NCI-H345 treated with DMSO at 0.1 percent for 48 hours (cell line): Measurements from ENCODE around the gene DCD.
A peak's percentile ranks its signal among the peaks of the same experiment; 100 is the strongest.

ENCODE experiments used
- DNase-seq: peaks from one replicate; lab custom pipeline; 2025; ENCODE audit not compliant: unreplicated experiment; lab: John Stamatoyannopoulos, UW

Gene DCD

GRCh38 chr12:54608769-54609168 is 39.4 kb downstream of the DCD start:
- no peak for DNase-seq

GRCh38 chr12:54608156-54608555 is 40.0 kb downstream of the DCD start:
- no peak for DNase-seq

- DNase-seq: no peak
These were observed 41.6 kb downstream of the DCD start for GRCh38 chr12:54606556-54606955.

GRCh38 chr12:54605138-54605970 is 42.8 kb downstream of the DCD start:
- DNase-seq: no peak

GRCh38 chr12:54604436-54604835 is 43.7 kb downstream of the DCD start:
- no peak for DNase-seq

GRCh38 chr12:54603872-54604271 is 44.3 kb downstream of the DCD start:
- no peak for DNase-seq

- DNase-seq: peak; percentile 63
These were observed 44.9 kb downstream of the DCD start for GRCh38 chr12:54603173-54603814.

GRCh38 chr12:54602661-54603060 is 45.5 kb downstream of the DCD start:
- DNase-seq: no peak

GRCh38 chr12:54601841-54602240 is 46.3 kb downstream of the DCD start:
- no peak for DNase-seq

- no peak for DNase-seq
These were observed 49.2 kb downstream of the DCD start for GRCh38 chr12:54598970-54599369.

GRCh38 chr12:54596526-54596946 is 51.6 kb downstream of the DCD start:
- DNase-seq: no peak

GRCh38 chr12:54595471-54595870 is 52.7 kb downstream of the DCD start:
- DNase-seq: no peak
